Left ventricle myocardium inferior (tissue), 1 donor: ENCODE measurements around the gene FGL2. TPM values are rescaled to one million over a fixed set of nuclear protein-coding genes. Genes with fewer than 3 reads are reported as not detected.
"Not testable (repeated sequence)": the region's sequence is repeated elsewhere in the genome, so short reads cannot be mapped to it uniquely, and the experiment has no call there.

Experiments used
- DNase-seq: peaks from one replicate; pipeline ENCODE4 v3.0.0-alpha.2; 2020
- H3K27ac ChIP-seq: fragments of 200-600 bp; replicated peaks from 2 replicates; pipeline ENCODE4 v1.8.0; 2021
- H3K27me3 ChIP-seq: fragments of 200-600 bp; 2 replicates; pipeline ENCODE4 v1.8.0; 2021; ENCODE audit warnings: low read depth
- H3K36me3 ChIP-seq: fragments of 200-600 bp; 2 replicates; pipeline ENCODE4 v1.8.0; 2021
- H3K4me1 ChIP-seq: fragments of 200-600 bp; 2 replicates; pipeline ENCODE4 v1.8.0; 2021
- H3K4me3 ChIP-seq: fragments of 200-600 bp; 2 replicates; pipeline ENCODE4 v1.8.0; 2021; ENCODE audit warnings: mild to moderate bottlenecking, moderate library complexity
- H3K9me3 ChIP-seq: fragments of 200-600 bp; replicated peaks from 2 replicates; pipeline ENCODE4 v1.8.0; 2021
- intact Hi-C: fragments of 100-400 bp; cut with micrococcal nuclease; formaldehyde crosslinking; loops from one replicate; pipeline ENCODE4 v1.11.0; 2022
- total RNA-seq: library from RNA; stranded (reverse); fragmentation: NEBNext Ultra II Directional; extraction: Animal tissue kit (Norgen Biotek cat#: 25700); gene quantifications from one replicate; pipeline ENCODE4 v1.2.1, GENCODE V29; 2021
- TF ChIP-seq, protein P1 (sequence below): fragments of 200-600 bp; IDR thresholded peaks from 2 replicates; pipeline ENCODE4 v1.8.0; 2021; ENCODE audit warnings: antibody characterized with exemption, mild to moderate bottlenecking, borderline replicate concordance
- donor health status: DM: no; HTN: yes; CAD: no; lungs with severe emphysema.

Gene FGL2
- total RNA-seq, 1 donor from 2014 or later = 10.6 TPM

DNA sequence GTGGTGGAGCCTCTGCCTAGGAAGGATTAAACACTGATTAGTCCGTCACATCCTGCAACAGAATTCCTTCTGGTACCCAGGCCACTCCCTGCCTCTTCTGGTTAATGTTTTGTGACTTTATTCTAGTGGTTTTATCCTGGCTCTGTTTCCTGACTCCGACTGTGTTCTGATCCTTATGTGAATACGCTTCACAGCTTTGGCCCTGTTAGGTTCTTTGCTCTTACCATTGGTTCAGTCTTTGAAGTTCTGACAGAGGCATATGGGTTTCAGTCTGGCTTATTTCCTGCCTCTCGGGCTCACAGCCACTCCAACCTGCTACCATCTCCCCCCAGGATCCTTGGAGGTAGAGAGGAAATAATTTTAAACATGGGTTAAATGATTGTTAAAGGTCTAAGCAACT lies 23.2 kb upstream of the FGL2 start:
- intact Hi-C loops = no loop called here
- peaks cover 17% of the 10 kb centered on the region for H3K4me1 ChIP-seq
- H3K9me3 ChIP-seq = peaks cover 9% of the 10 kb centered on the region
- no peak overlapping the region for H3K4me3 ChIP-seq
- no peaks in the 10 kb centered on the region for H3K27me3 ChIP-seq
- no peaks in the 10 kb centered on the region for H3K36me3 ChIP-seq
- DNase-seq = no peak
- TF ChIP-seq, protein P1, sequence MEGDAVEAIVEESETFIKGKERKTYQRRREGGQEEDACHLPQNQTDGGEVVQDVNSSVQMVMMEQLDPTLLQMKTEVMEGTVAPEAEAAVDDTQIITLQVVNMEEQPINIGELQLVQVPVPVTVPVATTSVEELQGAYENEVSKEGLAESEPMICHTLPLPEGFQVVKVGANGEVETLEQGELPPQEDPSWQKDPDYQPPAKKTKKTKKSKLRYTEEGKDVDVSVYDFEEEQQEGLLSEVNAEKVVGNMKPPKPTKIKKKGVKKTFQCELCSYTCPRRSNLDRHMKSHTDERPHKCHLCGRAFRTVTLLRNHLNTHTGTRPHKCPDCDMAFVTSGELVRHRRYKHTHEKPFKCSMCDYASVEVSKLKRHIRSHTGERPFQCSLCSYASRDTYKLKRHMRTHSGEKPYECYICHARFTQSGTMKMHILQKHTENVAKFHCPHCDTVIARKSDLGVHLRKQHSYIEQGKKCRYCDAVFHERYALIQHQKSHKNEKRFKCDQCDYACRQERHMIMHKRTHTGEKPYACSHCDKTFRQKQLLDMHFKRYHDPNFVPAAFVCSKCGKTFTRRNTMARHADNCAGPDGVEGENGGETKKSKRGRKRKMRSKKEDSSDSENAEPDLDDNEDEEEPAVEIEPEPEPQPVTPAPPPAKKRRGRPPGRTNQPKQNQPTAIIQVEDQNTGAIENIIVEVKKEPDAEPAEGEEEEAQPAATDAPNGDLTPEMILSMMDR = no peak
- no peak overlapping the region for H3K27ac ChIP-seq

DNA sequence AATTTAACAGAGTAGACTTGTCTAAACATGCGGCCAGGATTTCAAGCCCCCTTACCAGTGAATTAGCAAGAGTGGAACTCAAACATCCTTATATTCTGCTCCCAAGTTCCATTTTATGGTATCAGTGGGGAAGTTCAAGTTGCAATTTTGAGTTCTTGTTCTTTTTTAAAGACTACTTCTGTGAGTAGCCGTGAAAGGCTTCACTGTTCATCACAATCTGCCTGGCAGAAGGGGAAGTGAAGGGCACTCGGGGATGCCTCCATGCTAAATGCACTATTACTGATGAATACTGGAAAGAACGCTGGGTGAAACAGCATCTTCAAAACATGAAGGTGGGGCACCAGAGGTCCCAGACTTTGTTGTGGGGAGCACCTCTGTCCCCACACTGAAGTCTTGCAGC lies 22.4 kb upstream of the FGL2 start:
- no peak overlapping the region for H3K4me3 ChIP-seq
- H3K9me3 ChIP-seq = peaks cover 9% of the 10 kb centered on the region
- H3K4me1 ChIP-seq = peaks cover 17% of the 10 kb centered on the region
- no peak overlapping the region for H3K27ac ChIP-seq
- TF ChIP-seq, protein P1 = no peak
- no peak for DNase-seq
- intact Hi-C loops = no loop called here
- no peaks in the 10 kb centered on the region for H3K27me3 ChIP-seq
- H3K36me3 ChIP-seq = no peaks in the 10 kb centered on the region

DNA sequence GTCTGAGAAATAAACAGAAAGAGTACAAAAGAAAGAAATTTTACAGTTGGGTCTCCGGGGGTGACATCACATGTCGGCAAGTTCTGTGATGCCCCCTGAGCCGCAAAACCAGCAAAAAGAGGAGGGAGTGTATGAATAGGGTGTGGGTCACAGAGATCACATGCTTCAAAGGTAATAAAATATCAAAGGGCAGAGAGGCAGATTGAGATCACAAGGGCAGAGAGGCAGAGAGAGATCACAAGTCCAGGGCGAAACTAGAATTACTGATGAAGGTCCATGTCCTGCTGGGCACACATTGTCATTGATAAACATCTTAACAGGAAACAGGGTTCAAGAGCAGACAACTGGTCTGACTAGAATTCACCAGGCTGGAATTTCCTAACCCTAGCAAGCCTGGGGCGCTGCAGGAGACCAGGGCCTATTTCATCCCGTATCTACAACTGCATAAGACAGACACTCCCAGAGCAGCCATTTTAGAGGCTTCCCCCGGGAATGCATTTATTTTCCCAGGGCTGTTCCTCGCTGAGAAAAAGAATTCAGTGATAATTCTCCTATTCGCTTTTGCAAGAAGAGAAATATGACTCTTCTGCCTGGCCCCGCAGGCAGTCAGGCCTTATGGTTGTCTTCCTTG lies 20.2 kb upstream of the FGL2 start:
- intact Hi-C loops, H3K4me3 ChIP-seq, H3K36me3 ChIP-seq, H3K9me3 ChIP-seq, DNase-seq, H3K27ac ChIP-seq, H3K27me3 ChIP-seq: not testable (repeated sequence)
- peaks cover 12% of the 10 kb centered on the region for H3K4me1 ChIP-seq

GRCh38 chr7:77217474-77218185 lies 18.0 kb upstream of the FGL2 start:
- H3K27ac ChIP-seq = no peak overlapping the region
- intact Hi-C loops = no loop called here
- peaks cover 9% of the 10 kb centered on the region for H3K9me3 ChIP-seq
- no peak for DNase-seq
- no peak overlapping the region for H3K4me3 ChIP-seq
- H3K4me1 ChIP-seq = peaks cover 5% of the 10 kb centered on the region
- TF ChIP-seq, protein P1 = no peak
- H3K27me3 ChIP-seq = no peaks in the 10 kb centered on the region
- no peaks in the 10 kb centered on the region for H3K36me3 ChIP-seq

DNA sequence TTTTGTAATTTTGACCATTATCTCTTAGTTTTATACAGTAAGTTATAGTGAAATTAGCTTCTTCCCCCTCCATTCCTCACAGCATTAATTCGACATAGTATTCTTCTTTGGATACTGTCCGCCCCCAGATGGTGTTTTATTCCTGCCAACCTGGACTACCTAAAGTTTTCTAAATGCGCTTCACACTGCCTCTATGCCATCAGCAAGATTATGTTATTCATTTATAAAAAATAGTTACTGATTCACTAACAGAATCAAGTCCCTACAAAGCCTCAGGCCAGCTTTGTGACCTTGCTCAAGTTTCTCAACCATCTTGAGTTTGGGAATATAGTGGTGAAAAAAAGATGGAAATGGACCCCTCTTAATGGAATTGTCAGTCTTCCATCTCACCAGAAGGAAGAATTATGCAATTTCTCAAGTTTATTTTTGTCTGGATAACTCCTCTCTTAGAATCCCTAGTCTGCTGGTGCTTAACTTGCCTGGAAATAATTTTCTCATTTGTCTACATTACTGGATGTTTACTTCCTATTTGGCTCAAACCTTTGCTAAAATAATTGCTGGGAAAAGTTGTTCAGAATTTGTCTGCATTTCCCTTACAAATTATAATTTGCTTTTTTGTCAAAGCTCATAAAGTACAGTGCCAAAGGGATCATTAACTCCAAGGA lies 16.7 kb upstream of the FGL2 start:
- H3K4me1 ChIP-seq = peaks cover 5% of the 10 kb centered on the region
- no peaks in the 10 kb centered on the region for H3K27me3 ChIP-seq
- no peak for DNase-seq
- intact Hi-C loops = no loop called here
- H3K4me3 ChIP-seq = no peak overlapping the region
- H3K27ac ChIP-seq = no peak overlapping the region
- TF ChIP-seq, protein P1 = no peak
- no peaks in the 10 kb centered on the region for H3K36me3 ChIP-seq
- H3K9me3 ChIP-seq = peaks cover 9% of the 10 kb centered on the region
